GM21515 (cell line): ENCODE results near the gene TMEM100.

ENCODE experiments used
- ATAC-seq: cut with Tn5 transposase; IDR thresholded peaks from one replicate; pipeline ENCODE4 v1.9.1; 2021; ENCODE audit not compliant: unreplicated experiment

TMEM100 gene

GRCh38 chr17:55745258-55745657 is 22.6 kb upstream of the TMEM100 start:
- ATAC-seq: no peak

GRCh38 chr17:55743103-55743679 is 20.5 kb upstream of the TMEM100 start:
- peak; percentile 42 for ATAC-seq

GRCh38 chr17:55742272-55743102 is 19.8 kb upstream of the TMEM100 start:
- peak; percentile 93 for ATAC-seq

GRCh38 chr17:55741356-55741700 is 18.7 kb upstream of the TMEM100 start:
- no peak for ATAC-seq

GRCh38 chr17:55740511-55741355 is 18.1 kb upstream of the TMEM100 start:
- no peak for ATAC-seq

GRCh38 chr17:55737976-55738501 is 15.4 kb upstream of the TMEM100 start:
- ATAC-seq: no peak

GRCh38 chr17:55735731-55736405 is 13.2 kb upstream of the TMEM100 start:
- ATAC-seq: no peak

- ATAC-seq: no peak
These were observed 11.6 kb upstream of the TMEM100 start for GRCh38 chr17:55734128-55734781.

GRCh38 chr17:55731586-55732250 is 9.1 kb upstream of the TMEM100 start:
- no peak for ATAC-seq

- ATAC-seq: no peak
These were observed 8.1 kb upstream of the TMEM100 start for GRCh38 chr17:55730808-55731207.

GRCh38 chr17:55730380-55730779 is 7.7 kb upstream of the TMEM100 start:
- ATAC-seq: no peak

- ATAC-seq: no peak
These were observed 6.8 kb upstream of the TMEM100 start for GRCh38 chr17:55729484-55729883.

GRCh38 chr17:55728833-55729232 is 6.2 kb upstream of the TMEM100 start:
- no peak for ATAC-seq

GRCh38 chr17:55728361-55728760 is 5.7 kb upstream of the TMEM100 start:
- no peak for ATAC-seq

GRCh38 chr17:55727920-55728319 is 5.3 kb upstream of the TMEM100 start:
- ATAC-seq: no peak

- no peak for ATAC-seq
These were observed 4.6 kb upstream of the TMEM100 start for GRCh38 chr17:55727275-55727674.

- no peak for ATAC-seq
These were observed 3.8 kb upstream of the TMEM100 start for GRCh38 chr17:55726440-55726839.

GRCh38 chr17:55723488-55723848 is 804 bp upstream of the TMEM100 start:
- no peak for ATAC-seq

GRCh38 chr17:55722016-55722736 is 488 bp downstream of the TMEM100 start:
- no peak for ATAC-seq
